ENCODE measurements around the gene IL12RB1. TPM values are rescaled to one million over a fixed set of nuclear protein-coding genes. Genes with fewer than 3 reads are reported as not detected.

IL12RB1 gene
- total RNA-seq, 1 experiment from 2014 or later: not detected

DNA sequence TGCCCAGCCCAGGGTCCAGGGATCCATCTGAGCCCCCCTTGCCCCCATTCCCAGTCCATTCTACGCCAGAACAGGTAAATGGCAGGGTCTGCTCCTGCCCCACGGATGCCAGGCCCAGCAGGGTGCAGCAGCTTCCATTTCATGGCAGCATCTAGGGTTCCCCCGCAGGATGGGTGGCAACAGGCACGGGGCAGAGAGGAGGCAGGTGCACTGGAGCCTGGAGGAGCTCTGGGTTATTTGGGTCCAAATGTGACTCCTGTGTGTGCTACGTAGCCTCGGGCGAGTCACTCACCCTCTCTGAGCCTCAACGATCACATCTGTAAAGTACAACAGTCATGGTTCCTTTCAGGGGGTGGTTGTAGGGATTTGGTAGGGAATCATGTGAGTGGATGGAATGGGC lies 27.4 kb downstream of the IL12RB1 start:
- Histone ChIP-seq H2AFZ (ENCODE audit: low read depth, low read length, poor library complexity, severe bottlenecking) (no peak overlapping the region), H3K9me2 (ENCODE audit: insufficient read depth) (no peaks in the 10 kb centered on the region), H3K79me2 (ENCODE audit: insufficient read depth, low read length) (no peaks in the 10 kb centered on the region), H3K36me3 (ENCODE audit: control insufficient read depth in 1 of 2, insufficient read depth in 2 of 2, low read length in 2 of 2) (no peaks in the 10 kb centered on the region), H3K9ac (ENCODE audit: low read length) (no peak overlapping the region), H3K4me1 (ENCODE audit: control insufficient read depth in 1 of 2, insufficient read depth in 2 of 2, low read length in 2 of 2) (peaks cover 6 to 23% of the 10 kb centered on the region in 2 experiments; a peak in 3 of 4 replicates), H3K27ac (ENCODE audit: low read depth, low read length) (no peak overlapping the region), H3K4me3 (replicated peaks in 1 of 2; ENCODE audit: low read depth in 1 of 2, low read length in 2 of 2) (no peak overlapping the region), H3K27me3 (ENCODE audit: insufficient read depth, low read length) (no peaks in the 10 kb centered on the region), H3K9me3 (ENCODE audit: control insufficient read depth in 1 of 2, insufficient read depth in 1 of 2, low read depth in 1 of 2, low read length in 2 of 2) (no peaks in the 10 kb centered on the region), H3K4me2 (ENCODE audit: low read length) (no peak overlapping the region), H4K20me1 (ENCODE audit: insufficient read depth) (no peaks in the 10 kb centered on the region)
- ChIA-PET RAD21 (ENCODE audit: low non-redundant PET in 1 of 2, low total read pairs in 2 of 2, uncharacterized antibody in 2 of 2, unreplicated experiment in 2 of 2) (interaction anchor here in 1 of 2 experiments (0.6 kb wide), 1 partner anchor 149 kb away, joined by 3 read pairs; no protein-coding TSS in a partner anchor), CTCF (interaction anchor here (0.6 to 1.6 kb wide), 3 partner anchors 47 to 121 kb away, joined by 3 to 5 read pairs (median 5); no protein-coding TSS in a partner anchor), POLR2A (interaction anchor here (1.0 kb wide), 1 partner anchor 37 kb away, joined by 3 read pairs; no protein-coding TSS in a partner anchor)
- DNase-seq (ENCODE audit: low read depth, low spot score): no peak
- intact Hi-C loops (cut with micrococcal nuclease): loop anchor here (5.0 kb wide), 1 partner anchor 112 kb away; no protein-coding TSS in a partner anchor
- ATAC-seq: no peak
- no peak for TF ChIP-seq CEBPB (IDR thresholded peaks at IDR 0.05; ENCODE audit: low read depth)
- TF ChIP-seq ZNF274 (IDR thresholded peaks at IDR 0.05; ENCODE audit: low read depth, low read length): no peak
- TF ChIP-seq FOSL1 (IDR thresholded peaks at IDR 0.05; ENCODE audit: low read depth): no peak
- TF ChIP-seq YY1 (IDR thresholded peaks at IDR 0.05; ENCODE audit: extremely low read depth, insufficient replicate concordance, low read depth, low read length): no peak
- no peak for TF ChIP-seq EZH2 (IDR thresholded peaks at IDR 0.05)
- TF ChIP-seq, protein P1, sequence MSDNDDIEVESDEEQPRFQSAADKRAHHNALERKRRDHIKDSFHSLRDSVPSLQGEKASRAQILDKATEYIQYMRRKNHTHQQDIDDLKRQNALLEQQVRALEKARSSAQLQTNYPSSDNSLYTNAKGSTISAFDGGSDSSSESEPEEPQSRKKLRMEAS (IDR thresholded peaks at IDR 0.05): no peak
- no peak for TF ChIP-seq RAD21 (IDR thresholded peaks at IDR 0.05; ENCODE audit: low read depth)
- TF ChIP-seq JUND (IDR thresholded peaks at IDR 0.05): no peak
- TF ChIP-seq SIN3A (IDR thresholded peaks at IDR 0.05; ENCODE audit: low read depth): no peak
- TF ChIP-seq, protein P2, sequence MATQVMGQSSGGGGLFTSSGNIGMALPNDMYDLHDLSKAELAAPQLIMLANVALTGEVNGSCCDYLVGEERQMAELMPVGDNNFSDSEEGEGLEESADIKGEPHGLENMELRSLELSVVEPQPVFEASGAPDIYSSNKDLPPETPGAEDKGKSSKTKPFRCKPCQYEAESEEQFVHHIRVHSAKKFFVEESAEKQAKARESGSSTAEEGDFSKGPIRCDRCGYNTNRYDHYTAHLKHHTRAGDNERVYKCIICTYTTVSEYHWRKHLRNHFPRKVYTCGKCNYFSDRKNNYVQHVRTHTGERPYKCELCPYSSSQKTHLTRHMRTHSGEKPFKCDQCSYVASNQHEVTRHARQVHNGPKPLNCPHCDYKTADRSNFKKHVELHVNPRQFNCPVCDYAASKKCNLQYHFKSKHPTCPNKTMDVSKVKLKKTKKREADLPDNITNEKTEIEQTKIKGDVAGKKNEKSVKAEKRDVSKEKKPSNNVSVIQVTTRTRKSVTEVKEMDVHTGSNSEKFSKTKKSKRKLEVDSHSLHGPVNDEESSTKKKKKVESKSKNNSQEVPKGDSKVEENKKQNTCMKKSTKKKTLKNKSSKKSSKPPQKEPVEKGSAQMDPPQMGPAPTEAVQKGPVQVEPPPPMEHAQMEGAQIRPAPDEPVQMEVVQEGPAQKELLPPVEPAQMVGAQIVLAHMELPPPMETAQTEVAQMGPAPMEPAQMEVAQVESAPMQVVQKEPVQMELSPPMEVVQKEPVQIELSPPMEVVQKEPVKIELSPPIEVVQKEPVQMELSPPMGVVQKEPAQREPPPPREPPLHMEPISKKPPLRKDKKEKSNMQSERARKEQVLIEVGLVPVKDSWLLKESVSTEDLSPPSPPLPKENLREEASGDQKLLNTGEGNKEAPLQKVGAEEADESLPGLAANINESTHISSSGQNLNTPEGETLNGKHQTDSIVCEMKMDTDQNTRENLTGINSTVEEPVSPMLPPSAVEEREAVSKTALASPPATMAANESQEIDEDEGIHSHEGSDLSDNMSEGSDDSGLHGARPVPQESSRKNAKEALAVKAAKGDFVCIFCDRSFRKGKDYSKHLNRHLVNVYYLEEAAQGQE (IDR thresholded peaks at IDR 0.05; ENCODE audit: low read depth): no peak
- TF ChIP-seq, protein P3, sequence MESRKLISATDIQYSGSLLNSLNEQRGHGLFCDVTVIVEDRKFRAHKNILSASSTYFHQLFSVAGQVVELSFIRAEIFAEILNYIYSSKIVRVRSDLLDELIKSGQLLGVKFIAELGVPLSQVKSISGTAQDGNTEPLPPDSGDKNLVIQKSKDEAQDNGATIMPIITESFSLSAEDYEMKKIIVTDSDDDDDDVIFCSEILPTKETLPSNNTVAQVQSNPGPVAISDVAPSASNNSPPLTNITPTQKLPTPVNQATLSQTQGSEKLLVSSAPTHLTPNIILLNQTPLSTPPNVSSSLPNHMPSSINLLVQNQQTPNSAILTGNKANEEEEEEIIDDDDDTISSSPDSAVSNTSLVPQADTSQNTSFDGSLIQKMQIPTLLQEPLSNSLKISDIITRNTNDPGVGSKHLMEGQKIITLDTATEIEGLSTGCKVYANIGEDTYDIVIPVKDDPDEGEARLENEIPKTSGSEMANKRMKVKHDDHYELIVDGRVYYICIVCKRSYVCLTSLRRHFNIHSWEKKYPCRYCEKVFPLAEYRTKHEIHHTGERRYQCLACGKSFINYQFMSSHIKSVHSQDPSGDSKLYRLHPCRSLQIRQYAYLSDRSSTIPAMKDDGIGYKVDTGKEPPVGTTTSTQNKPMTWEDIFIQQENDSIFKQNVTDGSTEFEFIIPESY (IDR thresholded peaks at IDR 0.05; ENCODE audit: extremely low read depth, insufficient replicate concordance, low read length): no peak
- no peak for TF ChIP-seq TCF7L2 (IDR thresholded peaks at IDR 0.05; ENCODE audit: borderline replicate concordance, extremely low read depth, insufficient read depth, insufficient read length)
- TF ChIP-seq EGR1 (IDR thresholded peaks at IDR 0.05; ENCODE audit: low read depth): no peak
- BruUV-seq (replicated peaks): no TSS peak

Data from HCT116 (cell line).